ENCODE data around the gene B4GALT1. TPM values are rescaled to one million over a fixed set of nuclear protein-coding genes. Genes with fewer than 3 reads are reported as not detected.

The B4GALT1 gene
- total and polyA plus RNA-seq, 2 experiments from 2014 or later = 63.9 to 78.3 TPM

- H3K4me2 ChIP-seq = no peak overlapping the region
- peaks cover 65% of the 10 kb centered on the region for H3K79me2 ChIP-seq
- H3K4me1 ChIP-seq (ENCODE audit: insufficient read depth) = peaks cover 28% of the 10 kb centered on the region
- no peaks in the 10 kb centered on the region for H4K20me1 ChIP-seq (ENCODE audit: insufficient read depth, poor library complexity, severe bottlenecking)
- no peak overlapping the region for H2AFZ ChIP-seq
- H3K4me3 ChIP-seq = no peak overlapping the region
- H3K9me3 ChIP-seq (ENCODE audit: low read depth) = no peaks in the 10 kb centered on the region
- 78% methylated on average over 9 of the region's 9 CpGs for WGBS (ENCODE audit: low lambda C conversion rate, missing lambda C conversion rate)
- no peaks in the 10 kb centered on the region for H3K27me3 ChIP-seq
- no peaks in the 10 kb centered on the region for H3K9me2 ChIP-seq (replicated peaks; ENCODE audit: insufficient read depth)
- TF ChIP-seq CTCF (IDR thresholded peaks at IDR 0.05; ENCODE audit: poor library complexity) (no peak), EZH2 (IDR thresholded peaks at IDR 0.05; ENCODE audit: borderline replicate concordance) (no peak), EZH2phosphoT487 (IDR thresholded peaks at IDR 0.05; ENCODE audit: low read depth, severe bottlenecking, unreplicated experiment) (no peak)
- H3K27ac ChIP-seq = peak overlapping the region; percentile 34
- no peaks in the 10 kb centered on the region for H3K36me3 ChIP-seq (replicated peaks; ENCODE audit: insufficient read depth, low read depth)
- DNase-seq (ENCODE audit: low spot score) = no peak
Observed at GRCh38 chr9:33124751-33125381, 42.3 kb downstream of the B4GALT1 start.

- Histone ChIP-seq H3K4me1 (ENCODE audit: insufficient read depth) (peaks cover 20% of the 10 kb centered on the region), H3K27me3 (no peaks in the 10 kb centered on the region), H4K20me1 (ENCODE audit: insufficient read depth, poor library complexity, severe bottlenecking) (no peaks in the 10 kb centered on the region), H3K79me2 (peaks cover 63% of the 10 kb centered on the region), H3K36me3 (replicated peaks; ENCODE audit: insufficient read depth, low read depth) (no peaks in the 10 kb centered on the region), H3K9me3 (ENCODE audit: low read depth) (no peaks in the 10 kb centered on the region), H3K4me2 (no peak overlapping the region), H3K4me3 (no peak overlapping the region), H3K27ac (no peak overlapping the region), H3K9me2 (replicated peaks; ENCODE audit: insufficient read depth) (no peaks in the 10 kb centered on the region), H2AFZ (no peak overlapping the region)
- 93% methylated on average over 5 of the region's 5 CpGs for WGBS (ENCODE audit: low lambda C conversion rate, missing lambda C conversion rate)
- no peak for TF ChIP-seq EZH2 (IDR thresholded peaks at IDR 0.05; ENCODE audit: borderline replicate concordance)
- no peak for TF ChIP-seq CTCF (IDR thresholded peaks at IDR 0.05; ENCODE audit: poor library complexity)
- no peak for TF ChIP-seq EZH2phosphoT487 (IDR thresholded peaks at IDR 0.05; ENCODE audit: low read depth, severe bottlenecking, unreplicated experiment)
- no peak for DNase-seq (ENCODE audit: low spot score)
Observed at GRCh38 chr9:33124046-33124445, 43.1 kb downstream of the B4GALT1 start.

GRCh38 chr9:33123407-33124031 lies 43.6 kb downstream of the B4GALT1 start:
- no peaks in the 10 kb centered on the region for H3K9me3 ChIP-seq (ENCODE audit: low read depth)
- no peaks in the 10 kb centered on the region for H3K36me3 ChIP-seq (replicated peaks; ENCODE audit: insufficient read depth, low read depth)
- peaks cover 61% of the 10 kb centered on the region for H3K79me2 ChIP-seq
- H3K27me3 ChIP-seq = no peaks in the 10 kb centered on the region
- H3K4me3 ChIP-seq = no peak overlapping the region
- WGBS (ENCODE audit: low lambda C conversion rate, missing lambda C conversion rate) = 97% methylated on average over 8 of the region's 8 CpGs
- H4K20me1 ChIP-seq (ENCODE audit: insufficient read depth, poor library complexity, severe bottlenecking) = no peaks in the 10 kb centered on the region
- no peaks in the 10 kb centered on the region for H3K9me2 ChIP-seq (replicated peaks; ENCODE audit: insufficient read depth)
- no peak for DNase-seq (ENCODE audit: low spot score)
- no peak overlapping the region for H3K4me2 ChIP-seq
- peaks cover 15% of the 10 kb centered on the region for H3K4me1 ChIP-seq (ENCODE audit: insufficient read depth)
- no peak overlapping the region for H2AFZ ChIP-seq
- TF ChIP-seq EZH2 (IDR thresholded peaks at IDR 0.05; ENCODE audit: borderline replicate concordance) (no peak), EZH2phosphoT487 (IDR thresholded peaks at IDR 0.05; ENCODE audit: low read depth, severe bottlenecking, unreplicated experiment) (no peak), CTCF (IDR thresholded peaks at IDR 0.05; ENCODE audit: poor library complexity) (no peak)
- no peak overlapping the region for H3K27ac ChIP-seq

Measured in hepatocyte (in vitro differentiated cells).